NCI-H146 (cell line): ENCODE data around the gene ZNF512.
"Not testable (repeated sequence)": the region's sequence is repeated elsewhere in the genome, so short reads cannot be mapped to it uniquely, and the experiment has no call there.

Experiments
- DNase-seq: peaks from one replicate; lab custom pipeline; 2025; lab: John Stamatoyannopoulos, UW

ZNF512 gene

GRCh38 chr2:27582695-27583389 lies at the start of gene ZNF512:
Gene ZNF512 (plus strand): TSS chr2:27583042. CDS start chr2:27583113, 71 bp downstream.
- DNase-seq = peak; percentile 98

GRCh38 chr2:27537287-27537686 lies 45.6 kb upstream of the ZNF512 start:
- DNase-seq = no peak

GRCh38 chr2:27538839-27539450 lies 43.9 kb upstream of the ZNF512 start:
- DNase-seq = not testable (repeated sequence)

GRCh38 chr2:27539649-27540048 lies 43.2 kb upstream of the ZNF512 start:
- DNase-seq = not testable (repeated sequence)

- DNase-seq = no peak
Measured at GRCh38 chr2:27544143-27544821, 38.6 kb upstream of the ZNF512 start.

- no peak for DNase-seq
Measured at GRCh38 chr2:27545348-27546141, 37.3 kb upstream of the ZNF512 start.

GRCh38 chr2:27549303-27549702 lies 33.5 kb upstream of the ZNF512 start:
- no peak for DNase-seq

GRCh38 chr2:27551514-27551913 lies 31.3 kb upstream of the ZNF512 start:
- no peak for DNase-seq

- no peak for DNase-seq
Measured at GRCh38 chr2:27552941-27553340, 29.9 kb upstream of the ZNF512 start.

- not testable (repeated sequence) for DNase-seq
Measured at GRCh38 chr2:27554451-27554850, 28.4 kb upstream of the ZNF512 start.

- no peak for DNase-seq
Measured at GRCh38 chr2:27559228-27559627, 23.6 kb upstream of the ZNF512 start.

- no peak for DNase-seq
Measured at GRCh38 chr2:27561060-27561459, 21.8 kb upstream of the ZNF512 start.

GRCh38 chr2:27566628-27567027 lies 16.2 kb upstream of the ZNF512 start:
- no peak for DNase-seq

GRCh38 chr2:27569398-27569797 lies 13.4 kb upstream of the ZNF512 start:
- no peak for DNase-seq

GRCh38 chr2:27571197-27571596 lies 11.6 kb upstream of the ZNF512 start:
- no peak for DNase-seq

- DNase-seq = no peak
Measured at GRCh38 chr2:27571681-27572080, 11.2 kb upstream of the ZNF512 start.

- no peak for DNase-seq
Measured at GRCh38 chr2:27572439-27572838, 10.4 kb upstream of the ZNF512 start.

GRCh38 chr2:27572998-27573429 lies 9.8 kb upstream of the ZNF512 start:
- no peak for DNase-seq

GRCh38 chr2:27573452-27573851 lies 9.4 kb upstream of the ZNF512 start:
- DNase-seq = no peak

- DNase-seq = no peak
Measured at GRCh38 chr2:27581417-27582128, 1.3 kb upstream of the ZNF512 start.

GRCh38 chr2:27582129-27582694 lies 630 bp upstream of the ZNF512 start:
- peak; percentile 38 for DNase-seq
